ENCODE results near the gene NCOA6.

- TF ChIP-seq EZH2 (IDR thresholded peaks at IDR 0.05; ENCODE audit: borderline replicate concordance, insufficient read depth, low read depth, low read length, poor library complexity, severe bottlenecking) (no peak), CTCF (IDR thresholded peaks at IDR 0.05) (peak; percentile 77)
Measured at GRCh38 chr20:34834459-34834893, 9.0 kb upstream of the NCOA6 start.

Measured in B cell (primary cell).